AG09309 (cell line): ENCODE data around the gene ALDH7A1.

ENCODE experiments used
- DNase-seq: peaks from one replicate; pipeline ENCODE4 v3.0.0-alpha.2; 2010; ENCODE audit warnings: low read depth
- H3K4me3 ChIP-seq: 2 replicates; pipeline ENCODE4 v1.5.1; 2011; ENCODE audit warnings: mild to moderate bottlenecking, low read depth, low read length, moderate library complexity; ENCODE audit not compliant: control insufficient read depth
- CTCF ChIP-seq: IDR thresholded peaks from 2 replicates; pipeline ENCODE4 v1.5.1; 2011; ENCODE audit warnings: mild to moderate bottlenecking, low read depth, low read length, inconsistent platforms; ENCODE audit not compliant: insufficient read depth, control insufficient read depth; ENCODE audit errors: missing control alignments

Gene ALDH7A1

GRCh38 chr5:126597156-126597555, 2.1 kb upstream of the ALDH7A1 start:
- DNase-seq = no peak
- no peak overlapping the region for H3K4me3 ChIP-seq
- no peak for TF ChIP-seq CTCF

- peak overlapping the region; percentile 58 for H3K4me3 ChIP-seq
- no peak for DNase-seq
- TF ChIP-seq CTCF = no peak
Measured at GRCh38 chr5:126595486-126596083, 566 bp upstream of the ALDH7A1 start.

- TF ChIP-seq CTCF = no peak
- no peak overlapping the region for H3K4me3 ChIP-seq
- no peak for DNase-seq
Measured at GRCh38 chr5:126591549-126591948, 3.5 kb downstream of the ALDH7A1 start.

- H3K4me3 ChIP-seq = no peak overlapping the region
- no peak for TF ChIP-seq CTCF
- no peak for DNase-seq
Measured at GRCh38 chr5:126589536-126590297, 5.3 kb downstream of the ALDH7A1 start.

- no peak for TF ChIP-seq CTCF
- no peak overlapping the region for H3K4me3 ChIP-seq
- no peak for DNase-seq
Measured at GRCh38 chr5:126587551-126588390, 7.2 kb downstream of the ALDH7A1 start.

GRCh38 chr5:126583761-126584160, 11.3 kb downstream of the ALDH7A1 start:
- TF ChIP-seq CTCF = no peak
- H3K4me3 ChIP-seq = no peak overlapping the region
- DNase-seq = no peak
